GM23338 (cell line): ENCODE measurements around the gene DMD. TPM values are rescaled to one million over a fixed set of nuclear protein-coding genes. Genes with fewer than 3 reads are reported as not detected.

Experiments
- ATAC-seq: fragments of 200-7000 bp; cut with Tn5 transposase; 3 replicates; pipeline ENCODE4 v1.9.1; 2020
- DNase-seq: peaks from one replicate; pipeline ENCODE4 v3.0.0-alpha.2; 2015; ENCODE audit warnings: low spot score
- H2AFZ ChIP-seq: fragments of 200-600 bp; sonication (generic); 2 replicates; pipeline ENCODE4 v1.8.0; 2016; ENCODE audit warnings: antibody characterized with exemption, mild to moderate bottlenecking, moderate library complexity
- H3F3A ChIP-seq: fragments of 200-600 bp; sonication (generic); replicated peaks from 2 replicates; pipeline ENCODE4 v1.8.0; 2017; ENCODE audit warnings: antibody characterized with exemption, mixed run types, low read depth
- H3K27ac ChIP-seq: fragments of 200-600 bp; sonication (generic); 2 replicates; pipeline ENCODE4 v1.6.1; 2016; ENCODE audit warnings: low read depth
- H3K27me3 ChIP-seq: fragments of 200-600 bp; sonication (generic); 2 replicates; pipeline ENCODE4 v1.8.0; 2016; ENCODE audit warnings: mild to moderate bottlenecking, mixed run types, moderate library complexity; ENCODE audit not compliant: insufficient read depth
- H3K36me3 ChIP-seq: fragments of 200-600 bp; sonication (generic); 2 replicates; pipeline ENCODE4 v1.8.0; 2016; ENCODE audit warnings: mild to moderate bottlenecking; ENCODE audit not compliant: insufficient read depth
- H3K4me1 ChIP-seq: fragments of 200-600 bp; sonication (generic); 2 replicates; pipeline ENCODE4 v1.8.0; 2016; ENCODE audit warnings: mild to moderate bottlenecking, moderate library complexity; ENCODE audit not compliant: insufficient read depth
- H3K4me2 ChIP-seq: fragments of 200-600 bp; sonication (generic); 2 replicates; pipeline ENCODE4 v1.7.1; 2017; ENCODE audit warnings: mixed run types
- H3K4me3 ChIP-seq: fragments of 200-600 bp; sonication (generic); 2 replicates; pipeline ENCODE4 v1.6.1; 2016; ENCODE audit warnings: mixed run types
- H3K79me2 ChIP-seq: fragments of 200-600 bp; sonication (generic); replicated peaks from 2 replicates; pipeline ENCODE4 v1.8.0; 2017; ENCODE audit warnings: mild to moderate bottlenecking; ENCODE audit not compliant: insufficient read depth
- H3K9me2 ChIP-seq: fragments of 200-600 bp; sonication (generic); 2 replicates; pipeline ENCODE4 v1.8.0; 2017; ENCODE audit not compliant: insufficient read depth
- H4K20me1 ChIP-seq: fragments of 200-600 bp; sonication (generic); replicated peaks from 2 replicates; pipeline ENCODE4 v1.8.0; 2017; ENCODE audit warnings: mild to moderate bottlenecking; ENCODE audit not compliant: insufficient read depth
- H3K27ac Mint-ChIP-seq: 2 replicates; pipeline ENCODE4 v1.8.0; 2020; ENCODE audit warnings: inconsistent platforms, mild to moderate bottlenecking, moderate library complexity, mixed read lengths
- H3K27me3 Mint-ChIP-seq: 3 replicates; pipeline ENCODE4 v1.8.0; 2022; ENCODE audit warnings: low read depth, mild to moderate bottlenecking, moderate library complexity, mixed read lengths, inconsistent platforms; ENCODE audit not compliant: insufficient read depth, poor library complexity
- H3K36me3 Mint-ChIP-seq: 3 replicates; pipeline ENCODE4 v1.8.0; 2021; ENCODE audit warnings: low read depth, mild to moderate bottlenecking, inconsistent platforms, moderate library complexity, mixed read lengths
- H3K4me1 Mint-ChIP-seq: 3 replicates; pipeline ENCODE4 v1.8.0; 2020; ENCODE audit warnings: mild to moderate bottlenecking, inconsistent platforms, mixed read lengths
- H3K4me3 Mint-ChIP-seq: 3 replicates; pipeline ENCODE4 v1.8.0; 2021; ENCODE audit warnings: moderate library complexity, mild to moderate bottlenecking, inconsistent platforms, mixed read lengths
- H3K9me3 Mint-ChIP-seq: 3 replicates; pipeline ENCODE4 v1.8.0; 2020; ENCODE audit warnings: moderate library complexity, mild to moderate bottlenecking, inconsistent platforms, mixed read lengths
- EZH2phosphoT487 ChIP-seq: fragments of 200-600 bp; sonication (generic); IDR thresholded peaks from one replicate; pipeline ENCODE4 v1.8.1; 2018; ENCODE audit warnings: antibody characterized with exemption; ENCODE audit not compliant: unreplicated experiment
- JUNB ChIP-seq: IDR thresholded peaks from one replicate; pipeline ENCODE4 v1.6.1; 2016; ENCODE audit warnings: antibody characterized with exemption; ENCODE audit not compliant: unreplicated experiment
- STAT1 ChIP-seq: IDR thresholded peaks from one replicate; pipeline ENCODE4 v1.6.1; 2016; ENCODE audit warnings: antibody characterized with exemption; ENCODE audit not compliant: unreplicated experiment
- ZNF114 ChIP-seq: fragments of 250-450 bp; sonication (Bioruptor Pico); IDR thresholded peaks from 2 replicates; pipeline ENCODE4 v1.5.0; 2020; ENCODE audit warnings: mild to moderate bottlenecking, moderate library complexity
- polyA plus RNA-seq: library from polyadenylated mRNA; unstranded; fragments of >200 nt; fragmentation: Nextera tagmentation; extraction: Ambion mirVana; gene quantifications from 2 replicates; pipeline ENCODE4 v1.2.1, GENCODE V29; 2016
- total RNA-seq: library from RNA; depleted of rRNA; stranded (reverse); fragments of >200 nt; shearing (Covaris generic); gene quantifications from 2 replicates; pipeline ENCODE4 v1.2.3, GENCODE V29; 2014
- TF ChIP-seq, protein P1 (sequence below): IDR thresholded peaks from 2 replicates; pipeline ENCODE4 v1.6.1; 2016; ENCODE audit warnings: antibody characterized with exemption
- TF ChIP-seq, protein P2 (sequence below): IDR thresholded peaks from one replicate; pipeline ENCODE4 v1.6.1; 2018; ENCODE audit warnings: antibody characterized with exemption; ENCODE audit not compliant: unreplicated experiment
- TF ChIP-seq, protein P3 (sequence below): fragments of 250-450 bp; sonication (Bioruptor Pico); IDR thresholded peaks from 2 replicates; pipeline ENCODE4 v1.5.0; 2020; ENCODE audit warnings: mild to moderate bottlenecking, moderate library complexity

The DMD gene
- total and polyA plus RNA-seq, 2 experiments from 2014 or later, result 4.5 to 7.6 TPM

DNA sequence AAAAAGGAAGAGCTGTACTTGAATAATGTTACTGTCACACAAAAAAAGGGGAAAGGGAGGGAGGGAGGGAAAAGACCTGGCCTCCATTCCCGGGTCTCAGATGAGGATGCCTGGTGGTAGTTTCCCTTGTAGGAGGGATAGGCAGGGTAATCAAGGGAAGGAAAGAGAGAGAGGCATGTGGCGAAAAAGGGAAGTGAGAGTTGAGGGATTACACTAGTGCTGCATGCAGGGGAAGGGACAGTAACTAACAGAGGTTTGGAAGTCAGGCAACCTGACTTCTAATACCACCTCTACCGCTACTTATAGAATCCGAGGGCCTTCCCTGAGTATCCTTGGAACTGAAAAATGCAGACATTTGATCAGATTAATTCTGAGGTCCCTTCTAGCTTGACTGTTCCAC is 1317.8 kb downstream of the DMD start:
- no peak for ATAC-seq

More for the DNA sequence above, 1317.8 kb downstream of the DMD start:
- Mint-ChIP-seq H3K4me3 (no peak overlapping the region), H3K27ac (no peak overlapping the region), H3K4me1 (no peaks in the 10 kb centered on the region), H3K27me3 (no peaks in the 10 kb centered on the region), H3K36me3 (no peaks in the 10 kb centered on the region), H3K9me3 (no peaks in the 10 kb centered on the region)
- no peaks in the 10 kb centered on the region for H3F3A ChIP-seq
- H4K20me1 ChIP-seq, result no peaks in the 10 kb centered on the region
- no peaks in the 10 kb centered on the region for H3K79me2 ChIP-seq
- TF ChIP-seq JUNB (no peak), EZH2phosphoT487 (no peak), ZNF114 (CRISPR knock-in tag) (no peak), STAT1 (no peak)
- TF ChIP-seq, protein P1, sequence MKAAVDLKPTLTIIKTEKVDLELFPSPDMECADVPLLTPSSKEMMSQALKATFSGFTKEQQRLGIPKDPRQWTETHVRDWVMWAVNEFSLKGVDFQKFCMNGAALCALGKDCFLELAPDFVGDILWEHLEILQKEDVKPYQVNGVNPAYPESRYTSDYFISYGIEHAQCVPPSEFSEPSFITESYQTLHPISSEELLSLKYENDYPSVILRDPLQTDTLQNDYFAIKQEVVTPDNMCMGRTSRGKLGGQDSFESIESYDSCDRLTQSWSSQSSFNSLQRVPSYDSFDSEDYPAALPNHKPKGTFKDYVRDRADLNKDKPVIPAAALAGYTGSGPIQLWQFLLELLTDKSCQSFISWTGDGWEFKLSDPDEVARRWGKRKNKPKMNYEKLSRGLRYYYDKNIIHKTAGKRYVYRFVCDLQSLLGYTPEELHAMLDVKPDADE, result no peak
- TF ChIP-seq, protein P2, sequence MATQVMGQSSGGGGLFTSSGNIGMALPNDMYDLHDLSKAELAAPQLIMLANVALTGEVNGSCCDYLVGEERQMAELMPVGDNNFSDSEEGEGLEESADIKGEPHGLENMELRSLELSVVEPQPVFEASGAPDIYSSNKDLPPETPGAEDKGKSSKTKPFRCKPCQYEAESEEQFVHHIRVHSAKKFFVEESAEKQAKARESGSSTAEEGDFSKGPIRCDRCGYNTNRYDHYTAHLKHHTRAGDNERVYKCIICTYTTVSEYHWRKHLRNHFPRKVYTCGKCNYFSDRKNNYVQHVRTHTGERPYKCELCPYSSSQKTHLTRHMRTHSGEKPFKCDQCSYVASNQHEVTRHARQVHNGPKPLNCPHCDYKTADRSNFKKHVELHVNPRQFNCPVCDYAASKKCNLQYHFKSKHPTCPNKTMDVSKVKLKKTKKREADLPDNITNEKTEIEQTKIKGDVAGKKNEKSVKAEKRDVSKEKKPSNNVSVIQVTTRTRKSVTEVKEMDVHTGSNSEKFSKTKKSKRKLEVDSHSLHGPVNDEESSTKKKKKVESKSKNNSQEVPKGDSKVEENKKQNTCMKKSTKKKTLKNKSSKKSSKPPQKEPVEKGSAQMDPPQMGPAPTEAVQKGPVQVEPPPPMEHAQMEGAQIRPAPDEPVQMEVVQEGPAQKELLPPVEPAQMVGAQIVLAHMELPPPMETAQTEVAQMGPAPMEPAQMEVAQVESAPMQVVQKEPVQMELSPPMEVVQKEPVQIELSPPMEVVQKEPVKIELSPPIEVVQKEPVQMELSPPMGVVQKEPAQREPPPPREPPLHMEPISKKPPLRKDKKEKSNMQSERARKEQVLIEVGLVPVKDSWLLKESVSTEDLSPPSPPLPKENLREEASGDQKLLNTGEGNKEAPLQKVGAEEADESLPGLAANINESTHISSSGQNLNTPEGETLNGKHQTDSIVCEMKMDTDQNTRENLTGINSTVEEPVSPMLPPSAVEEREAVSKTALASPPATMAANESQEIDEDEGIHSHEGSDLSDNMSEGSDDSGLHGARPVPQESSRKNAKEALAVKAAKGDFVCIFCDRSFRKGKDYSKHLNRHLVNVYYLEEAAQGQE, result no peak
- TF ChIP-seq, protein P3, sequence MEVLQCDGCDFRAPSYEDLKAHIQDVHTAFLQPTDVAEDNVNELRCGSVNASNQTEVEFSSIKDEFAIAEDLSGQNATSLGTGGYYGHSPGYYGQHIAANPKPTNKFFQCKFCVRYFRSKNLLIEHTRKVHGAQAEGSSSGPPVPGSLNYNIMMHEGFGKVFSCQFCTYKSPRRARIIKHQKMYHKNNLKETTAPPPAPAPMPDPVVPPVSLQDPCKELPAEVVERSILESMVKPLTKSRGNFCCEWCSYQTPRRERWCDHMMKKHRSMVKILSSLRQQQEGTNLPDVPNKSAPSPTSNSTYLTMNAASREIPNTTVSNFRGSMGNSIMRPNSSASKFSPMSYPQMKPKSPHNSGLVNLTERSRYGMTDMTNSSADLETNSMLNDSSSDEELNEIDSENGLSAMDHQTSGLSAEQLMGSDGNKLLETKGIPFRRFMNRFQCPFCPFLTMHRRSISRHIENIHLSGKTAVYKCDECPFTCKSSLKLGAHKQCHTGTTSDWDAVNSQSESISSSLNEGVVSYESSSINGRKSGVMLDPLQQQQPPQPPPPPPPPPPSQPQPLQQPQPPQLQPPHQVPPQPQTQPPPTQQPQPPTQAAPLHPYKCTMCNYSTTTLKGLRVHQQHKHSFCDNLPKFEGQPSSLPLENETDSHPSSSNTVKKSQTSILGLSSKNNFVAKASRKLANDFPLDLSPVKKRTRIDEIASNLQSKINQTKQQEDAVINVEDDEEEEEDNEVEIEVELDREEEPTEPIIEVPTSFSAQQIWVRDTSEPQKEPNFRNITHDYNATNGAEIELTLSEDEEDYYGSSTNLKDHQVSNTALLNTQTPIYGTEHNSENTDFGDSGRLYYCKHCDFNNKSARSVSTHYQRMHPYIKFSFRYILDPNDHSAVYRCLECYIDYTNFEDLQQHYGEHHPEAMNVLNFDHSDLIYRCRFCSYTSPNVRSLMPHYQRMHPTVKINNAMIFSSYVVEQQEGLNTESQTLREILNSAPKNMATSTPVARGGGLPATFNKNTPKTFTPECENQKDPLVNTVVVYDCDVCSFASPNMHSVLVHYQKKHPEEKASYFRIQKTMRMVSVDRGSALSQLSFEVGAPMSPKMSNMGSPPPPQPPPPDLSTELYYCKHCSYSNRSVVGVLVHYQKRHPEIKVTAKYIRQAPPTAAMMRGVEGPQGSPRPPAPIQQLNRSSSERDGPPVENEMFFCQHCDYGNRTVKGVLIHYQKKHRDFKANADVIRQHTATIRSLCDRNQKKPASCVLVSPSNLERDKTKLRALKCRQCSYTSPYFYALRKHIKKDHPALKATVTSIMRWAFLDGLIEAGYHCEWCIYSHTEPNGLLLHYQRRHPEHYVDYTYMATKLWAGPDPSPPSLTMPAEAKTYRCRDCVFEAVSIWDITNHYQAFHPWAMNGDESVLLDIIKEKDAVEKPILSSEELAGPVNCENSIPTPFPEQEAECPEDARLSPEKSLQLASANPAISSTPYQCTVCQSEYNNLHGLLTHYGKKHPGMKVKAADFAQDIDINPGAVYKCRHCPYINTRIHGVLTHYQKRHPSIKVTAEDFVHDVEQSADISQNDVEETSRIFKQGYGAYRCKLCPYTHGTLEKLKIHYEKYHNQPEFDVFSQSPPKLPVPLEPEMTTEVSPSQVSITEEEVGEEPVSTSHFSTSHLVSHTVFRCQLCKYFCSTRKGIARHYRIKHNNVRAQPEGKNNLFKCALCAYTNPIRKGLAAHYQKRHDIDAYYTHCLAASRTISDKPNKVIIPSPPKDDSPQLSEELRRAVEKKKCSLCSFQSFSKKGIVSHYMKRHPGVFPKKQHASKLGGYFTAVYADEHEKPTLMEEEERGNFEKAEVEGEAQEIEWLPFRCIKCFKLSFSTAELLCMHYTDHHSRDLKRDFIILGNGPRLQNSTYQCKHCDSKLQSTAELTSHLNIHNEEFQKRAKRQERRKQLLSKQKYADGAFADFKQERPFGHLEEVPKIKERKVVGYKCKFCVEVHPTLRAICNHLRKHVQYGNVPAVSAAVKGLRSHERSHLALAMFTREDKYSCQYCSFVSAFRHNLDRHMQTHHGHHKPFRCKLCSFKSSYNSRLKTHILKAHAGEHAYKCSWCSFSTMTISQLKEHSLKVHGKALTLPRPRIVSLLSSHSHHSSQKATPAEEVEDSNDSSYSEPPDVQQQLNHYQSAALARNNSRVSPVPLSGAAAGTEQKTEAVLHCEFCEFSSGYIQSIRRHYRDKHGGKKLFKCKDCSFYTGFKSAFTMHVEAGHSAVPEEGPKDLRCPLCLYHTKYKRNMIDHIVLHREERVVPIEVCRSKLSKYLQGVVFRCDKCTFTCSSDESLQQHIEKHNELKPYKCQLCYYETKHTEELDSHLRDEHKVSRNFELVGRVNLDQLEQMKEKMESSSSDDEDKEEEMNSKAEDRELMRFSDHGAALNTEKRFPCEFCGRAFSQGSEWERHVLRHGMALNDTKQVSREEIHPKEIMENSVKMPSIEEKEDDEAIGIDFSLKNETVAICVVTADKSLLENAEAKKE (CRISPR knock-in tag), result no peak
- H3K27me3 ChIP-seq, result no peaks in the 10 kb centered on the region
- DNase-seq, result no peak
- H3K9me2 ChIP-seq, result no peaks in the 10 kb centered on the region
- no peak overlapping the region for H2AFZ ChIP-seq
- H3K4me2 ChIP-seq, result no peak overlapping the region
- no peak overlapping the region for H3K27ac ChIP-seq
- H3K4me1 ChIP-seq, result no peaks in the 10 kb centered on the region
- H3K4me3 ChIP-seq, result no peak overlapping the region
- no peaks in the 10 kb centered on the region for H3K36me3 ChIP-seq
